GM23338 (cell line): ENCODE data around the gene S100A1. TPM values are rescaled to one million over a fixed set of nuclear protein-coding genes. Genes with fewer than 3 reads are reported as not detected.

Source experiments
- ATAC-seq: fragments of 200-7000 bp; cut with Tn5 transposase; 3 replicates; pipeline ENCODE4 v1.9.1; 2020
- DNase-seq: peaks from one replicate; pipeline ENCODE4 v3.0.0-alpha.2; 2015; ENCODE audit warnings: low spot score
- H2AFZ ChIP-seq: fragments of 200-600 bp; sonication (generic); 2 replicates; pipeline ENCODE4 v1.8.0; 2016; ENCODE audit warnings: antibody characterized with exemption, mild to moderate bottlenecking, moderate library complexity
- H3F3A ChIP-seq: fragments of 200-600 bp; sonication (generic); replicated peaks from 2 replicates; pipeline ENCODE4 v1.8.0; 2017; ENCODE audit warnings: antibody characterized with exemption, mixed run types, low read depth
- H3K27ac ChIP-seq: fragments of 200-600 bp; sonication (generic); 2 replicates; pipeline ENCODE4 v1.6.1; 2016; ENCODE audit warnings: low read depth
- H3K27me3 ChIP-seq: fragments of 200-600 bp; sonication (generic); 2 replicates; pipeline ENCODE4 v1.8.0; 2016; ENCODE audit warnings: mild to moderate bottlenecking, mixed run types, moderate library complexity; ENCODE audit not compliant: insufficient read depth
- H3K36me3 ChIP-seq: fragments of 200-600 bp; sonication (generic); 2 replicates; pipeline ENCODE4 v1.8.0; 2016; ENCODE audit warnings: mild to moderate bottlenecking; ENCODE audit not compliant: insufficient read depth
- H3K4me1 ChIP-seq: fragments of 200-600 bp; sonication (generic); 2 replicates; pipeline ENCODE4 v1.8.0; 2016; ENCODE audit warnings: mild to moderate bottlenecking, moderate library complexity; ENCODE audit not compliant: insufficient read depth
- H3K4me2 ChIP-seq: fragments of 200-600 bp; sonication (generic); 2 replicates; pipeline ENCODE4 v1.7.1; 2017; ENCODE audit warnings: mixed run types
- H3K4me3 ChIP-seq: fragments of 200-600 bp; sonication (generic); 2 replicates; pipeline ENCODE4 v1.6.1; 2016; ENCODE audit warnings: mixed run types
- H3K79me2 ChIP-seq: fragments of 200-600 bp; sonication (generic); replicated peaks from 2 replicates; pipeline ENCODE4 v1.8.0; 2017; ENCODE audit warnings: mild to moderate bottlenecking; ENCODE audit not compliant: insufficient read depth
- H3K9me2 ChIP-seq: fragments of 200-600 bp; sonication (generic); 2 replicates; pipeline ENCODE4 v1.8.0; 2017; ENCODE audit not compliant: insufficient read depth
- H4K20me1 ChIP-seq: fragments of 200-600 bp; sonication (generic); replicated peaks from 2 replicates; pipeline ENCODE4 v1.8.0; 2017; ENCODE audit warnings: mild to moderate bottlenecking; ENCODE audit not compliant: insufficient read depth
- H3K27ac Mint-ChIP-seq: 2 replicates; pipeline ENCODE4 v1.8.0; 2020; ENCODE audit warnings: inconsistent platforms, mild to moderate bottlenecking, moderate library complexity, mixed read lengths
- H3K27me3 Mint-ChIP-seq: 3 replicates; pipeline ENCODE4 v1.8.0; 2022; ENCODE audit warnings: low read depth, mild to moderate bottlenecking, moderate library complexity, mixed read lengths, inconsistent platforms; ENCODE audit not compliant: insufficient read depth, poor library complexity
- H3K36me3 Mint-ChIP-seq: 3 replicates; pipeline ENCODE4 v1.8.0; 2021; ENCODE audit warnings: low read depth, mild to moderate bottlenecking, inconsistent platforms, moderate library complexity, mixed read lengths
- H3K4me1 Mint-ChIP-seq: 3 replicates; pipeline ENCODE4 v1.8.0; 2020; ENCODE audit warnings: mild to moderate bottlenecking, inconsistent platforms, mixed read lengths
- H3K4me3 Mint-ChIP-seq: 3 replicates; pipeline ENCODE4 v1.8.0; 2021; ENCODE audit warnings: moderate library complexity, mild to moderate bottlenecking, inconsistent platforms, mixed read lengths
- H3K9me3 Mint-ChIP-seq: 3 replicates; pipeline ENCODE4 v1.8.0; 2020; ENCODE audit warnings: moderate library complexity, mild to moderate bottlenecking, inconsistent platforms, mixed read lengths
- CREB1 ChIP-seq: fragments of 250-450 bp; sonication (Bioruptor Pico); IDR thresholded peaks from 2 replicates; pipeline ENCODE4 v1.5.0; 2020; ENCODE audit warnings: low read depth, mild to moderate bottlenecking, moderate library complexity
- EZH2 ChIP-seq: fragments of 200-600 bp; sonication (generic); IDR thresholded peaks from one replicate; pipeline ENCODE4 v1.8.0; 2017; ENCODE audit warnings: antibody characterized with exemption, mild to moderate bottlenecking, low read depth; ENCODE audit not compliant: unreplicated experiment
- NANOG ChIP-seq: IDR thresholded peaks from 2 replicates; pipeline ENCODE4 v1.6.1; 2016; ENCODE audit warnings: antibody characterized with exemption, borderline replicate concordance
- POLR2AphosphoS5 ChIP-seq: IDR thresholded peaks from 2 replicates; pipeline ENCODE4 v1.6.1; 2016; ENCODE audit warnings: antibody characterized with exemption, low read depth
- REST ChIP-seq: IDR thresholded peaks from one replicate; pipeline ENCODE4 v1.6.1; 2018; ENCODE audit warnings: antibody characterized with exemption; ENCODE audit not compliant: unreplicated experiment
- ZNF331 ChIP-seq: fragments of 250-450 bp; sonication (Bioruptor Pico); IDR thresholded peaks from 2 replicates; pipeline ENCODE4 v1.5.0; 2020; ENCODE audit warnings: low read depth, mild to moderate bottlenecking, moderate library complexity
- ZNF462 ChIP-seq: fragments of 250-450 bp; sonication (Bioruptor Pico); IDR thresholded peaks from 2 replicates; pipeline ENCODE4 v1.5.0; 2020; ENCODE audit warnings: mild to moderate bottlenecking, moderate library complexity
- polyA plus RNA-seq: library from polyadenylated mRNA; unstranded; fragments of >200 nt; fragmentation: Nextera tagmentation; extraction: Ambion mirVana; gene quantifications from 2 replicates; pipeline ENCODE4 v1.2.1, GENCODE V29; 2016
- total RNA-seq: library from RNA; depleted of rRNA; stranded (reverse); fragments of >200 nt; shearing (Covaris generic); gene quantifications from 2 replicates; pipeline ENCODE4 v1.2.3, GENCODE V29; 2014

Gene S100A1
- total and polyA plus RNA-seq, 2 experiments from 2014 or later: 0.13 to 0.66 TPM

- no peak for TF ChIP-seq ZNF462
- no peak for TF ChIP-seq POLR2AphosphoS5
- no peak for TF ChIP-seq ZNF331
These were observed 35.5 kb upstream of the S100A1 start (continued) for GRCh38 chr1:153592748-153593147.

- no peak overlapping the region for H3K4me2 ChIP-seq
- Mint-ChIP-seq H3K27me3 (peaks cover 8% of the 10 kb centered on the region), H3K36me3 (no peaks in the 10 kb centered on the region), H3K27ac (no peak overlapping the region), H3K4me3 (no peak overlapping the region), H3K4me1 (peaks cover 23% of the 10 kb centered on the region), H3K9me3 (no peaks in the 10 kb centered on the region)
- no peak overlapping the region for H3K4me3 ChIP-seq
- no peak for DNase-seq
- no peaks in the 10 kb centered on the region for H3K79me2 ChIP-seq
- no peaks in the 10 kb centered on the region for H3K27me3 ChIP-seq
- H3K36me3 ChIP-seq: no peaks in the 10 kb centered on the region
- 0 out of 2 replicates have a peak, but pooled peaks cover 14% of the 10 kb centered on the region for H3F3A ChIP-seq
- no peak overlapping the region for H3K27ac ChIP-seq
- no peaks in the 10 kb centered on the region for H4K20me1 ChIP-seq
- no peaks in the 10 kb centered on the region for H3K9me2 ChIP-seq
- peaks cover 13% of the 10 kb centered on the region for H3K4me1 ChIP-seq
- ATAC-seq: no peak
- no peak overlapping the region; the same call in 1 of the 2 replicates for H2AFZ ChIP-seq
- TF ChIP-seq NANOG: no peak
- TF ChIP-seq REST: no peak
- TF ChIP-seq EZH2: no peak
- no peak for TF ChIP-seq CREB1
- TF ChIP-seq ZNF462: no peak
These were observed 31.0 kb upstream of the S100A1 start for GRCh38 chr1:153597206-153597605.
